OCI-LY7 (cell line): ENCODE data around the gene TBRG4. TPM values are rescaled to one million over a fixed set of nuclear protein-coding genes. Genes with fewer than 3 reads are reported as not detected.

Experiments
- BruUV-seq: library from RNA; stranded (reverse); fragments of 400-500 nt; replicated peaks from 2 replicates; lab custom pipeline; 2021; lab: Mats Ljungman, UMichigan
- CTCF ChIA-PET: fragments of 300-600 bp; sonication (Branson Sonifier 250); formaldehyde crosslinking; loops from one replicate; lab custom pipeline; 2022; ENCODE audit warnings: antibody characterized with exemption; ENCODE audit not compliant: unreplicated experiment; lab: Charles Lee
- POLR2A ChIA-PET: fragments of 300-600 bp; sonication (Branson Sonifier 250); formaldehyde crosslinking; loops from one replicate; lab custom pipeline; 2022; ENCODE audit warnings: antibody characterized with exemption; lab: Charles Lee
- DNase-seq: peaks from one replicate; pipeline ENCODE4 v3.0.0-alpha.2; 2015; ENCODE audit warnings: low spot score
- H2AFZ ChIP-seq: fragments of 200-600 bp; sonication (generic), shearing (Covaris generic); 2 replicates; pipeline ENCODE4 v1.6.1; 2014; ENCODE audit warnings: mild to moderate bottlenecking, antibody characterized with exemption, low read length, moderate library complexity
- H3K27ac ChIP-seq: fragments of 200-600 bp; sonication (generic); 2 replicates; pipeline ENCODE4 v1.5.1; 2014; ENCODE audit warnings: mixed run types, low read depth, mild to moderate bottlenecking, moderate library complexity, low read length, inconsistent platforms; ENCODE audit not compliant: poor library complexity, severe bottlenecking
- H3K36me3 ChIP-seq: fragments of 200-600 bp; sonication (generic); 2 replicates; pipeline ENCODE4 v1.6.1; 2014; ENCODE audit warnings: mild to moderate bottlenecking, antibody characterized with exemption, low read length, moderate library complexity, mixed read lengths; ENCODE audit not compliant: insufficient read depth
- H3K4me1 ChIP-seq: fragments of 200-600 bp; sonication (generic); 2 replicates; pipeline ENCODE4 v1.5.1; 2014; ENCODE audit warnings: mild to moderate bottlenecking, low read length; ENCODE audit not compliant: insufficient read depth, poor library complexity, severe bottlenecking
- H3K4me2 ChIP-seq: fragments of 200-600 bp; sonication (generic); 2 replicates; pipeline ENCODE4 v1.6.1; 2014; ENCODE audit warnings: mild to moderate bottlenecking, low read length
- H3K4me3 ChIP-seq: fragments of 200-600 bp; sonication (generic); 2 replicates; pipeline ENCODE4 v1.5.1; 2014; ENCODE audit warnings: mild to moderate bottlenecking, low read depth, low read length; ENCODE audit not compliant: poor library complexity, severe bottlenecking
- H3K79me2 ChIP-seq: fragments of 200-600 bp; sonication (generic); 2 replicates; pipeline ENCODE4 v1.6.1; 2016; ENCODE audit warnings: low read depth, mild to moderate bottlenecking, low read length, moderate library complexity, mixed read lengths; ENCODE audit not compliant: insufficient read depth
- H3K9me2 ChIP-seq: fragments of 200-600 bp; sonication (generic); 2 replicates; pipeline ENCODE4 v1.6.1; 2016; ENCODE audit warnings: mild to moderate bottlenecking, low read length, mixed read lengths; ENCODE audit not compliant: insufficient read depth
- H3K9me3 ChIP-seq: fragments of 200-600 bp; sonication (generic); 2 replicates; pipeline ENCODE4 v1.6.1; 2014; ENCODE audit warnings: mild to moderate bottlenecking, mixed run types, low read length, mixed read lengths
- H4K20me1 ChIP-seq: fragments of 200-600 bp; sonication (generic); 2 replicates; pipeline ENCODE4 v1.6.1; 2014; ENCODE audit warnings: mild to moderate bottlenecking, antibody characterized with exemption, low read length, moderate library complexity, mixed read lengths; ENCODE audit not compliant: insufficient read depth
- EZH2phosphoT487 ChIP-seq: fragments of 200-600 bp; sonication (generic); IDR thresholded peaks from 2 replicates; pipeline ENCODE4 v1.6.1; 2018; ENCODE audit warnings: low read depth, borderline replicate concordance, mild to moderate bottlenecking, mixed run types, antibody characterized with exemption, low read length, moderate library complexity, mixed read lengths
- intact Hi-C: fragments of 100-400 bp; cut with micrococcal nuclease; formaldehyde crosslinking; loops from one replicate; pipeline ENCODE4 v1.10.0; 2022; ENCODE audit not compliant: unreplicated experiment
- total RNA-seq, 2 experiments: library from RNA; depleted of rRNA in 1 of 2; stranded (reverse); fragments of >200 nt in 1 of 2; shearing (Covaris generic) in 1 of 2; gene quantifications; 2 replicates each; pipeline ENCODE4 v1.2.3, GENCODE V29; 2014 to 2022
- TF ChIP-seq, protein P1 (sequence below): fragments of 200-600 bp; sonication (generic); conservative IDR thresholded peaks from 2 replicates; pipeline ENCODE4 v1.5.1; 2014; ENCODE audit warnings: mild to moderate bottlenecking, antibody characterized with exemption, low read length, moderate library complexity, mixed read lengths

The TBRG4 gene
- total RNA-seq, 2 experiments from 2014 or later = 113 to 141 TPM

DNA sequence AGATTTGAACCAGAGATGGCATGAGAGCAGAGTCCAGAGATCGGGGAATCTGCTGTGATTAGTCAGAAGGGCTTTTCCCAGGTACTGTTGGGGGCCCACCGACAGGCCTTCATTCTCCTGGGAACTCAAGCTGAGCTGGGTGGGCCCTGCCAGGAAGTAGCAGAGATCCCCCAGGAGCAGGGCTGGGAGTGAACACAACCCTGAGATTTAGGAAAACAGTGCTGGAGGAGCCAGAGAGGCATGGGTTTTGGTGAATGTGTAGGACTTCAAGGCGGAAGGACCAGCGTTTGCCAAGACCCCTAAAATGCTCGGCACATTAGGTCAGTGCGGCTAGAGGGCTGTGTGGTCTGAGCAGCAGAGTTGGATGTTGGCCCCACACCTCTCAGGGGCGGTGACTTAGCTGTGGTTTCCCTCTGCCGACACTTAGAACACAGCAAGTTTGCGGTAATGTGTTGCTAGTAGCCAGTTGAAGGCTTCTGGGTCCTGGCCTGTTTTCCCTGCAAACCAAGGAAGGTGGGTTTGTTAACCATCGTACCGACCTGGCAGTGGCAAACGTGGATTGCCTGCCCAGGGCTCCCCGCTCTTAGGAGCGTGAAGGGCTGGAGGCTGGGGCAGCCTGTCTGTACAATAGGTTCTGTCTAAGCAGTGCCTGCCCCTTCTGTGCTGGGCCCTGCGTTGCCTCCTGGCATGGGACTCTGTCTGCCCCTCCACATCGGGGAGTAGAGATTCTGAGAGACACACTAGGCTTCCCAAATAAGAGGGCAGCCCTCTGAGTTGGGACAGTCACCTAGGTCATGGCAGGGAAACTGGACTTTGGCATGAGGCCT lies 36.8 kb downstream of the TBRG4 start:
- Histone ChIP-seq H4K20me1 (no peaks in the 10 kb centered on the region), H3K79me2 (no peaks in the 10 kb centered on the region), H3K4me3 (no peak overlapping the region), H2AFZ (no peak overlapping the region), H3K4me1 (no peaks in the 10 kb centered on the region), H3K27ac (no peak overlapping the region), H3K9me2 (no peaks in the 10 kb centered on the region), H3K4me2 (no peak overlapping the region), H3K9me3 (no peaks in the 10 kb centered on the region), H3K36me3 (peaks cover 82% of the 10 kb centered on the region)
- intact Hi-C loops = loop anchor here (5.0 kb wide), 1 partner anchor 63 kb away; no protein-coding TSS in a partner anchor
- POLR2A ChIA-PET = no interaction called here
- TF ChIP-seq EZH2phosphoT487 = no peak
- TF ChIP-seq, protein P1, sequence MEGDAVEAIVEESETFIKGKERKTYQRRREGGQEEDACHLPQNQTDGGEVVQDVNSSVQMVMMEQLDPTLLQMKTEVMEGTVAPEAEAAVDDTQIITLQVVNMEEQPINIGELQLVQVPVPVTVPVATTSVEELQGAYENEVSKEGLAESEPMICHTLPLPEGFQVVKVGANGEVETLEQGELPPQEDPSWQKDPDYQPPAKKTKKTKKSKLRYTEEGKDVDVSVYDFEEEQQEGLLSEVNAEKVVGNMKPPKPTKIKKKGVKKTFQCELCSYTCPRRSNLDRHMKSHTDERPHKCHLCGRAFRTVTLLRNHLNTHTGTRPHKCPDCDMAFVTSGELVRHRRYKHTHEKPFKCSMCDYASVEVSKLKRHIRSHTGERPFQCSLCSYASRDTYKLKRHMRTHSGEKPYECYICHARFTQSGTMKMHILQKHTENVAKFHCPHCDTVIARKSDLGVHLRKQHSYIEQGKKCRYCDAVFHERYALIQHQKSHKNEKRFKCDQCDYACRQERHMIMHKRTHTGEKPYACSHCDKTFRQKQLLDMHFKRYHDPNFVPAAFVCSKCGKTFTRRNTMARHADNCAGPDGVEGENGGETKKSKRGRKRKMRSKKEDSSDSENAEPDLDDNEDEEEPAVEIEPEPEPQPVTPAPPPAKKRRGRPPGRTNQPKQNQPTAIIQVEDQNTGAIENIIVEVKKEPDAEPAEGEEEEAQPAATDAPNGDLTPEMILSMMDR = no peak
- no peak for DNase-seq
- no TSS peak for BruUV-seq
- CTCF ChIA-PET = no interaction called here

DNA sequence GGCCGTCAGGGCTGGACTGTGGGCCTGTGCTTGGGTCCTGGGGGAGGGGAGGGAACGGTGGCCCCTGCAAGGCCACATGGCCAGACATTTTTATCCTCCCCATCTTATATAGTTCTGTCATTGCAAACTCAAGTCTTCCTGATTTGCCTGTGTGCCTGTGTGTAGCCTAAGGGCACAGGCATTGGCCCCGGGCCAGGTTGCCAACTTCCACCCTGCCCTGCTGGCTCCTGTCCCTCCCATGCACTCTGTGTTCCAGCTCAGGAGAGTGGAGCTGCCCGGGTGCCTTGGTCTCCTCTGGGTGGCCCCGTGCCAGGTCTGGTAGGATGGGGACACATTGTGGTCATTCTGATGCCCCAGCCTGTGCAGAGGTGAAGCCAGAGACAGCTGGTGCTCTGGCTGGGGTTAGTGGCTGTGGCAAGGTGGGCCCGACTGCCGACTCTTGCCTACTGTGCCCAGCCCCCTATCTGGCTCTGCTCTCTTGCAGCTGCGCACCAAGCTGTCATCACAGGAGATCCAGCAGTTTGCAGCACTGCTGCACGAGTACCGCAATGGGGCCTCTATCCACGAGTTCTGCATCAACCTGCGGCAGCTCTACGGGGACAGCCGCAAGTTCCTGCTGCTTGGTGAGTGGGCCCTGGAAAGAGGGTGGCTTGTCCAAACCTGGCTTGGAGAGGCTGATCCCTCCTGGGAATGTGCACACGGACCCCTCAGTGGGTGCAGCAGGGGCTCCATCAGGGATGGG lies 37.5 kb downstream of the TBRG4 start:
- no peak overlapping the region for H3K27ac ChIP-seq
- POLR2A ChIA-PET = no interaction called here
- no peak overlapping the region for H3K4me2 ChIP-seq

More for the DNA sequence above, 37.5 kb downstream of the TBRG4 start:
- TF ChIP-seq EZH2phosphoT487 = no peak
- TF ChIP-seq, protein P1 = no peak
- no peaks in the 10 kb centered on the region for H3K9me3 ChIP-seq
- intact Hi-C loops = no loop called here
- H3K79me2 ChIP-seq = no peaks in the 10 kb centered on the region
- H3K9me2 ChIP-seq = no peaks in the 10 kb centered on the region
- CTCF ChIA-PET = interaction anchor here (1.6 kb wide), 1 partner anchor 102 kb away, joined by 5 read pairs; no protein-coding TSS in a partner anchor
- H2AFZ ChIP-seq = no peak overlapping the region
- peaks cover 90% of the 10 kb centered on the region for H3K36me3 ChIP-seq
- H4K20me1 ChIP-seq = no peaks in the 10 kb centered on the region
- BruUV-seq = no TSS peak
- H3K4me3 ChIP-seq = no peak overlapping the region
- no peaks in the 10 kb centered on the region for H3K4me1 ChIP-seq
- no peak for DNase-seq
